HepG2 (cell line): ENCODE results near the gene SNRNP200. TPM values are rescaled to one million over a fixed set of nuclear protein-coding genes. Genes with fewer than 3 reads are reported as not detected.
A peak's percentile ranks its signal among the peaks of the same experiment; 100 is the strongest.

Source experiments
- ATAC-seq: fragments of 200-7000 bp; cut with Tn5 transposase; 3 replicates; pipeline ENCODE4 v1.9.1; 2020; ENCODE audit warnings: mild to moderate bottlenecking, moderate library complexity
- BruUV-seq: library from RNA; stranded (reverse); fragments of 400-500 nt; replicated peaks from 2 replicates; lab custom pipeline; 2021; lab: Mats Ljungman, UMichigan
- CTCF ChIA-PET: fragments of 300-600 bp; formaldehyde crosslinking; extraction: SDS; loops from one replicate; lab custom pipeline; 2021; ENCODE audit warnings: low total read pairs, inconsistent platforms, low intra/inter-chr PET ratio; lab: Yijun Ruan, JAX
- POLR2A ChIA-PET: fragments of 350-600 bp; sonication (Branson Sonifier 250); formaldehyde crosslinking; loops from one replicate; lab custom pipeline; 2020; ENCODE audit warnings: antibody characterized with exemption, inconsistent platforms; lab: Yijun Ruan, JAX
- DNase-seq: peaks from one replicate; pipeline ENCODE4 v3.0.0-alpha.2; 2015; ENCODE audit warnings: low spot score
- FAIRE-seq: peaks from 3 replicates; lab custom pipeline; 2011; peaks lifted over from hg19 to GRCh38; lab: Jason Lieb, UNC
- H2AFZ ChIP-seq: one replicate; pipeline ENCODE4 v1.6.1; 2011; ENCODE audit warnings: low read length, inconsistent platforms
- H3K27ac ChIP-seq: fragments of 300-600 bp; 3 replicates; pipeline ENCODE4 v1.8.0; 2011; ENCODE audit warnings: mixed run types, mild to moderate bottlenecking, mixed read lengths, low read length, inconsistent platforms; ENCODE audit not compliant: insufficient read depth; ENCODE audit errors: extremely low read length
- H3K27me3 ChIP-seq, 2 experiments: fragments of 200-600 bp in 1 of 2; 2 replicates in 1 of 2; 3 replicates in 1 of 2; pipeline versions ENCODE4 v1.6.0 to v1.8.0; 2011; ENCODE audit warnings: low read length in 2 of 2, mild to moderate bottlenecking in 2 of 2, moderate library complexity in 2 of 2, inconsistent platforms in 1 of 2; ENCODE audit not compliant: insufficient read depth in 2 of 2, control insufficient read depth in 1 of 2
- H3K36me3 ChIP-seq, 2 experiments: fragments of 200-600 bp in 1 of 2; replicated peaks in 1 of 2; 2 replicates in 1 of 2; 3 replicates in 1 of 2; pipeline versions ENCODE4 v1.5.1 to v1.8.0; 2011; ENCODE audit warnings: low read length in 2 of 2, inconsistent platforms in 1 of 2; ENCODE audit not compliant: insufficient read depth in 2 of 2, control insufficient read depth in 1 of 2
- H3K4me1 ChIP-seq: 2 replicates; pipeline ENCODE4 v1.5.1; 2012; ENCODE audit warnings: low read length, inconsistent platforms; ENCODE audit not compliant: insufficient read depth
- H3K4me2 ChIP-seq: 2 replicates; pipeline ENCODE4 v1.6.0; 2011; ENCODE audit warnings: low read depth, low read length, inconsistent platforms
- H3K4me3 ChIP-seq, 3 experiments: fragments of 200-600 bp in 1 of 3; sonication (generic), shearing (Covaris generic) in 1 of 3; replicated peaks in 1 of 3; 2 replicates each; pipeline ENCODE4 v1.5.1; 2011 to 2016; ENCODE audit warnings: low read length in 3 of 3, inconsistent platforms in 2 of 3, low read depth in 2 of 3, mild to moderate bottlenecking in 2 of 3, control low read depth in 1 of 3, mixed read lengths in 1 of 3; ENCODE audit not compliant: insufficient read depth in 1 of 3
- H3K79me2 ChIP-seq: one replicate; pipeline ENCODE4 v1.6.1; 2011; ENCODE audit warnings: low read length, inconsistent platforms; ENCODE audit not compliant: insufficient read depth
- H3K9ac ChIP-seq: 2 replicates; pipeline ENCODE4 v1.6.0; 2011; ENCODE audit warnings: mild to moderate bottlenecking, low read depth, low read length, inconsistent platforms; ENCODE audit not compliant: insufficient read depth
- H3K9me3 ChIP-seq: 2 replicates; pipeline ENCODE4 v1.5.1; 2012; ENCODE audit warnings: mild to moderate bottlenecking, low read length
- H4K20me1 ChIP-seq: 2 replicates; pipeline ENCODE4 v1.6.0; 2011; ENCODE audit warnings: inconsistent platforms, mild to moderate bottlenecking, low read length, moderate library complexity; ENCODE audit not compliant: insufficient read depth
- AGO2 ChIP-seq: fragments of 200-400 bp; formaldehyde crosslinking; optimal IDR thresholded peaks from 2 replicates; pipeline ENCODE3; 2017; ENCODE audit warnings: mild to moderate bottlenecking, low read depth, low read length, moderate library complexity
- ERF ChIP-seq: IDR thresholded peaks from 2 replicates; pipeline ENCODE4 v1.6.1; 2018; ENCODE audit warnings: missing biosample characterization, missing genetic modification reagents
- HNRNPK ChIP-seq: fragments of 200-400 bp; formaldehyde crosslinking; IDR thresholded peaks from 2 replicates; pipeline ENCODE4 v1.6.1; 2018; ENCODE audit warnings: low read length, low read depth, moderate library complexity, mild to moderate bottlenecking; ENCODE audit not compliant: poor library complexity, severe bottlenecking
- RBFOX2 ChIP-seq: fragments of 200-400 bp; formaldehyde crosslinking; IDR thresholded peaks from 2 replicates; pipeline ENCODE4 v1.6.1; 2017; ENCODE audit warnings: low read depth, mild to moderate bottlenecking, low read length
- SAP130 ChIP-seq: IDR thresholded peaks from 2 replicates; pipeline ENCODE4 v1.6.1; 2016; ENCODE audit warnings: low read depth
- SCMH1 ChIP-seq: sonication (generic); formaldehyde crosslinking; IDR thresholded peaks from 2 replicates; pipeline ENCODE4 v1.9.0; 2021; ENCODE audit warnings: missing genetic modification reagents, mild to moderate bottlenecking, borderline replicate concordance
- SP5 ChIP-seq: IDR thresholded peaks from 2 replicates; pipeline ENCODE4 v1.6.1; 2016; ENCODE audit warnings: low read depth, borderline replicate concordance
- TEAD3 ChIP-seq: optimal IDR thresholded peaks from 2 replicates; pipeline ENCODE3; 2016; ENCODE audit warnings: borderline replicate concordance
- ZFP1 ChIP-seq: IDR thresholded peaks from 2 replicates; pipeline ENCODE4 v1.6.1; 2016
- ZFY ChIP-seq: sonication (generic); formaldehyde crosslinking; IDR thresholded peaks from 2 replicates; pipeline ENCODE4 v1.4.0; 2020; ENCODE audit warnings: missing genetic modification reagents
- ZNF543 ChIP-seq: sonication (generic); formaldehyde crosslinking; IDR thresholded peaks from 2 replicates; pipeline ENCODE4 v1.4.0; 2020; ENCODE audit warnings: mild to moderate bottlenecking, missing genetic modification reagents
- WGBS: methylation state at CpG from one replicate; pipeline ENCODE4 v1.1.6; 2017; ENCODE audit warnings: low lambda C conversion rate; 5-methylcytosine and 5-hydroxymethylcytosine counted together
- in situ Hi-C: cut with HindIII; loops from 2 replicates; pipeline ENCODE4 v1.10.0; 2017; ENCODE audit warnings: low pct_unique_long_range_greater_than_20kb; ENCODE audit not compliant: extremely low pct_ligation_motif_present
- intact Hi-C: fragments of 100-400 bp; cut with micrococcal nuclease; formaldehyde crosslinking; loops from one replicate; pipeline ENCODE4 v1.10.0; 2022; ENCODE audit not compliant: unreplicated experiment
- polyA plus RNA-seq, 8 experiments: library from polyadenylated mRNA; depleted of rRNA in 3 of 8; stranded (reverse) in 7 of 8; unstranded in 1 of 8; fragments of >200 nt; fragmentation: Illumina TruSeq in 4 of 8; extraction: Trizol in 4 of 8; gene quantifications; 2 replicates each; pipeline versions ENCODE4 v1.2.1 to v1.2.3, GENCODE V29; 2011 to 2016; ENCODE audit warnings: low read depth in 4 of 8, missing spikeins in 1 of 8, mixed read lengths in 1 of 8; ENCODE audit not compliant: insufficient read depth in 1 of 8
- total RNA-seq, 5 experiments: library from RNA; depleted of rRNA; stranded (reverse); fragments of >200 nt; fragmentation: Illumina TruSeq; extraction: Trizol; gene quantifications; 2 replicates each; pipeline ENCODE4 v1.2.3, GENCODE V29; 2016; ENCODE audit warnings: low read depth in 1 of 5
- TF ChIP-seq, protein P1 (sequence below): sonication (generic); formaldehyde crosslinking; IDR thresholded peaks from 2 replicates; pipeline ENCODE4 v1.5.0; 2020; ENCODE audit warnings: mild to moderate bottlenecking, missing genetic modification reagents, borderline replicate concordance
- TF ChIP-seq, protein P2 (sequence below): IDR thresholded peaks from 2 replicates; pipeline ENCODE4 v1.4.0; 2020; ENCODE audit warnings: mild to moderate bottlenecking, missing genetic modification reagents

Gene SNRNP200
- total and polyA plus RNA-seq, 2 of the 13 experiments (the other 11 are each of a cell fraction or from before 2014, with no cell fraction given): 99.0 to 232 TPM

DNA sequence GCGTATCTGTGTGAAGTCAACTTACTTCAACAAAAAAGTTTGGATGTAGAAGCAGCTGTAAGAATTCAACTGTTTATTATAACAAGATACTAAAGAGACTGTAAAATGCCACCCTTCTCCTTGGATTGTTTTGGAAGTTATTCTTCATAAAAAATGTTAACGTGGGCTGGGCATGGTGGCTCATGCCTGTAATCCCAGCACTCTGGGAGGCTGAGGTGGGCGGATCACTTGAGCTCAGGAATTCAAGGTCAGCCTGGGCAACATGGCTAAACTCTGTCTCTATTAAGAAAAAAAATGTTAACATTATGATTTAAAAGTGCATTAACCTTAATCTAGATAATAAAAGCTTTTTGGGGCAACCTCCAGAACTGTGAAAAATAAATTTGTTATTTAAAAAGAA, 31.6 kb downstream of the SNRNP200 start:
- CTCF ChIA-PET: no interaction called here
- no peaks in the 10 kb centered on the region for H3K9me3 ChIP-seq
- TF ChIP-seq, protein P1, sequence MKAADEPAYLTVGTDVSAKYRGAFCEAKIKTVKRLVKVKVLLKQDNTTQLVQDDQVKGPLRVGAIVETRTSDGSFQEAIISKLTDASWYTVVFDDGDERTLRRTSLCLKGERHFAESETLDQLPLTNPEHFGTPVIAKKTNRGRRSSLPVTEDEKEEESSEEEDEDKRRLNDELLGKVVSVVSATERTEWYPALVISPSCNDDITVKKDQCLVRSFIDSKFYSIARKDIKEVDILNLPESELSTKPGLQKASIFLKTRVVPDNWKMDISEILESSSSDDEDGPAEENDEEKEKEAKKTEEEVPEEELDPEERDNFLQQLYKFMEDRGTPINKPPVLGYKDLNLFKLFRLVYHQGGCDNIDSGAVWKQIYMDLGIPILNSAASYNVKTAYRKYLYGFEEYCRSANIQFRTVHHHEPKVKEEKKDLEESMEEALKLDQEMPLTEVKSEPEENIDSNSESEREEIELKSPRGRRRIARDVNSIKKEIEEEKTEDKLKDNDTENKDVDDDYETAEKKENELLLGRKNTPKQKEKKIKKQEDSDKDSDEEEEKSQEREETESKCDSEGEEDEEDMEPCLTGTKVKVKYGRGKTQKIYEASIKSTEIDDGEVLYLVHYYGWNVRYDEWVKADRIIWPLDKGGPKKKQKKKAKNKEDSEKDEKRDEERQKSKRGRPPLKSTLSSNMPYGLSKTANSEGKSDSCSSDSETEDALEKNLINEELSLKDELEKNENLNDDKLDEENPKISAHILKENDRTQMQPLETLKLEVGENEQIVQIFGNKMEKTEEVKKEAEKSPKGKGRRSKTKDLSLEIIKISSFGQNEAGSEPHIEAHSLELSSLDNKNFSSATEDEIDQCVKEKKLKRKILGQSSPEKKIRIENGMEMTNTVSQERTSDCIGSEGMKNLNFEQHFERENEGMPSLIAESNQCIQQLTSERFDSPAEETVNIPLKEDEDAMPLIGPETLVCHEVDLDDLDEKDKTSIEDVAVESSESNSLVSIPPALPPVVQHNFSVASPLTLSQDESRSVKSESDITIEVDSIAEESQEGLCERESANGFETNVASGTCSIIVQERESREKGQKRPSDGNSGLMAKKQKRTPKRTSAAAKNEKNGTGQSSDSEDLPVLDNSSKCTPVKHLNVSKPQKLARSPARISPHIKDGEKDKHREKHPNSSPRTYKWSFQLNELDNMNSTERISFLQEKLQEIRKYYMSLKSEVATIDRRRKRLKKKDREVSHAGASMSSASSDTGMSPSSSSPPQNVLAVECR (CRISPR knock-in tag): no peak
- TF ChIP-seq ZFP1 (CRISPR knock-in tag) (no peak), SAP130 (CRISPR knock-in tag) (0 out of 2 replicates have a peak, but pooled peaks have one; percentile 22), RBFOX2 (peak; percentile 13; the same call in 1 of the 2 replicates), ERF (no peak), HNRNPK (no peak), AGO2 (peak; percentile 19), ZFY (CRISPR knock-in tag) (0 out of 2 replicates have a peak, but pooled peaks have one; percentile 8), TEAD3 (CRISPR knock-in tag) (peak; percentile 43), SP5 (CRISPR knock-in tag) (peak; percentile 67; the same call in 1 of the 2 replicates), ZNF543 (CRISPR knock-in tag) (0 out of 2 replicates have a peak, but pooled peaks have one; percentile 23), SCMH1 (CRISPR knock-in tag) (no peak)
- TF ChIP-seq, protein P2, sequence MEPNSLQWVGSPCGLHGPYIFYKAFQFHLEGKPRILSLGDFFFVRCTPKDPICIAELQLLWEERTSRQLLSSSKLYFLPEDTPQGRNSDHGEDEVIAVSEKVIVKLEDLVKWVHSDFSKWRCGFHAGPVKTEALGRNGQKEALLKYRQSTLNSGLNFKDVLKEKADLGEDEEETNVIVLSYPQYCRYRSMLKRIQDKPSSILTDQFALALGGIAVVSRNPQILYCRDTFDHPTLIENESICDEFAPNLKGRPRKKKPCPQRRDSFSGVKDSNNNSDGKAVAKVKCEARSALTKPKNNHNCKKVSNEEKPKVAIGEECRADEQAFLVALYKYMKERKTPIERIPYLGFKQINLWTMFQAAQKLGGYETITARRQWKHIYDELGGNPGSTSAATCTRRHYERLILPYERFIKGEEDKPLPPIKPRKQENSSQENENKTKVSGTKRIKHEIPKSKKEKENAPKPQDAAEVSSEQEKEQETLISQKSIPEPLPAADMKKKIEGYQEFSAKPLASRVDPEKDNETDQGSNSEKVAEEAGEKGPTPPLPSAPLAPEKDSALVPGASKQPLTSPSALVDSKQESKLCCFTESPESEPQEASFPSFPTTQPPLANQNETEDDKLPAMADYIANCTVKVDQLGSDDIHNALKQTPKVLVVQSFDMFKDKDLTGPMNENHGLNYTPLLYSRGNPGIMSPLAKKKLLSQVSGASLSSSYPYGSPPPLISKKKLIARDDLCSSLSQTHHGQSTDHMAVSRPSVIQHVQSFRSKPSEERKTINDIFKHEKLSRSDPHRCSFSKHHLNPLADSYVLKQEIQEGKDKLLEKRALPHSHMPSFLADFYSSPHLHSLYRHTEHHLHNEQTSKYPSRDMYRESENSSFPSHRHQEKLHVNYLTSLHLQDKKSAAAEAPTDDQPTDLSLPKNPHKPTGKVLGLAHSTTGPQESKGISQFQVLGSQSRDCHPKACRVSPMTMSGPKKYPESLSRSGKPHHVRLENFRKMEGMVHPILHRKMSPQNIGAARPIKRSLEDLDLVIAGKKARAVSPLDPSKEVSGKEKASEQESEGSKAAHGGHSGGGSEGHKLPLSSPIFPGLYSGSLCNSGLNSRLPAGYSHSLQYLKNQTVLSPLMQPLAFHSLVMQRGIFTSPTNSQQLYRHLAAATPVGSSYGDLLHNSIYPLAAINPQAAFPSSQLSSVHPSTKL (CRISPR knock-in tag): peak; percentile 42; the same call in 1 of the 2 replicates
- TF ChIP-seq, all 625 proteins: peak for 8
- no TSS peak for BruUV-seq
- Histone ChIP-seq H4K20me1 (no peaks in the 10 kb centered on the region), H3K27me3 (no peaks in the 10 kb centered on the region), H3K4me3 (no peak overlapping the region), H3K36me3 (peaks cover 40 to 62% of the 10 kb centered on the region in 2 experiments), H3K9ac (no peak overlapping the region), H3K27ac (peak overlapping the region; percentile 34), H2AFZ (no peak overlapping the region), H3K79me2 (no peaks in the 10 kb centered on the region), H3K4me1 (peaks cover 22% of the 10 kb centered on the region), H3K4me2 (no peak overlapping the region)
- FAIRE-seq: peak; percentile 32
- intact Hi-C loops: no loop called here
- in situ Hi-C loops: no loop called here
- WGBS: 56% methylated on average over 3 of the region's 3 CpGs
- ATAC-seq: peak; percentile 17; the same call in 1 of the 3 replicates
- DNase-seq: peak; percentile 32
- POLR2A ChIA-PET: interaction anchor here (0.6 to 2.4 kb wide), 12 partner anchors 8 to 320 kb away, joined by 3 to 15 read pairs (median 4); partner anchors contain the start of genes CIAO1, SNRNP200, STARD7 and TMEM127
